GM12872 (cell line): ENCODE data around the gene CLGN.

ENCODE experiments used
- CTCF ChIP-seq: IDR thresholded peaks from 3 replicates; pipeline ENCODE4 v1.5.1; 2011; ENCODE audit warnings: low read depth, mild to moderate bottlenecking, low read length, moderate library complexity; ENCODE audit not compliant: insufficient read depth

The CLGN gene

DNA sequence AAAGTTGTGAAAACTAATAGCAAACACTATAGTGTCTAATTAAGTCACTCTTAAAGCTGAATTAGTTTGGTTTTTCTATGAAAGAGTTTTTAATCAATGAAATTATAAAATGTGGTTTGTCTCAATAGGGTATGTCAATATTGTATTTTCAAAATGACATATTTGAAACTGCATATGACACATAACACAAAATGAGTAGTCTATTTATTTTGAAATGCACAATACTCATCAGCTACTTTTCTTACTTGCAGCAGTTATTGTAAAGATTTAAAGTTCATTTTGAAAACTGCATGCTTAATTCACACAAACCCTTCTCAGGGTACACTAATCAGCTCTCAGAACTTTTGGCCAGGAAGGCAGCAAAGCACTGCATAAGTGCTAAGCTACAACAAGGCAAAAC is 21.2 kb downstream of the CLGN start:
- no peak for TF ChIP-seq CTCF

DNA sequence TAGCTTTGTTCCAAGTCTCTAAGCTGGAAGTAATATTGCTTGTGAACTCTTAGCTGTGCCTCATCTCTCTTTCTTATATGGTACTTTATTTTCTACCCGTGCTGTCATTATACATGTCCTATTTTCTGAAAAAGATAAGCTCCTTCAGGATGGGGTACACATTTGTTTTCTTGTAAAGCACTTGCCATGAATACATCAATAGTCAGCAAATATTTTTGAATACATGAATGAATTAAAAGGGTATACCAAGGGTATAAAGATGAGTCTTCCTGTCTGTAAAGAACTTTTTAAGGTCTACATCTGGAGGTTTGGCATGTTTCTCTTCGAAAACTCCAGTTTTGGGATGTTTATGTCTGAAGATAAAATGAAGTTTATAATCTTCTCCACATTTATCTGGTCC is 27.3 kb downstream of the CLGN start:
- TF ChIP-seq CTCF, result no peak

DNA sequence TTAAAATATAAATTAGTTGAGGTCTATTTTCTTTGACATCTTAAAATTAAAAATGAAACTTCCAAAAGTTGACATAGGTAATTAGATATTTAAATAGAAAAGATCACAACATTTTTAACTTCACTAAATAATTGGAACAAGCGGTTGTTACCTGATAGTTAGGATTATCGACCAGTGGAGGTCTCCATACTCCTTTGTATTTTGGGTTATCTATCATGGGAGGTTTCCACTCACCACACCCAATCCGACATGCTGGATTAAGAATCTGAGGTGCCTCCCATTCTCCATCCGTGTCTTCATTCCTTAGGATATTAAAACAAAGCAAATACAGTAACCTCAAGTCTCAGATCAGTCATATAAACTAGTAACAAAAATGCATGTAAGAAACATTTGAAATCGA is 31.8 kb downstream of the CLGN start:
- no peak for TF ChIP-seq CTCF

GRCh38 chr4:140388015-140388414 is 39.4 kb downstream of the CLGN start:
- no peak for TF ChIP-seq CTCF

- TF ChIP-seq CTCF, result no peak
Measured at GRCh38 chr4:140382732-140383131, 44.7 kb downstream of the CLGN start.

DNA sequence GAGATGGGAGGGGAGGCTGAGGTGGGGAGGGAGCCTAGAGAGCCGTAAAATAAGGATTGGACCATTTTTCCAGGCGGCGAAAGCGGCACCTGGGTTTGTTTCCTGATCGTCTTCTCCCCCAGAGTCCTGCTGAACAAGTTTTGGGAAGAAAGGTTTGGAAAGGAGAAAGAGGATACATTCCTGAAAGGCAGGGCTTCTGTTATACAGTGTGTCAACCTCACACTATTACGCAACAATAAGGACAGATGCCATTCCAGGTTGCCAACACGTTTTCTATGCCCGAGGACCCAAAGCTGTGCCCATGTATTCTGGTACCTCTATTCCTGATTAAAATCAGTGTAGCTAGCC is 53.3 kb downstream of the CLGN start:
- no peak for TF ChIP-seq CTCF

DNA sequence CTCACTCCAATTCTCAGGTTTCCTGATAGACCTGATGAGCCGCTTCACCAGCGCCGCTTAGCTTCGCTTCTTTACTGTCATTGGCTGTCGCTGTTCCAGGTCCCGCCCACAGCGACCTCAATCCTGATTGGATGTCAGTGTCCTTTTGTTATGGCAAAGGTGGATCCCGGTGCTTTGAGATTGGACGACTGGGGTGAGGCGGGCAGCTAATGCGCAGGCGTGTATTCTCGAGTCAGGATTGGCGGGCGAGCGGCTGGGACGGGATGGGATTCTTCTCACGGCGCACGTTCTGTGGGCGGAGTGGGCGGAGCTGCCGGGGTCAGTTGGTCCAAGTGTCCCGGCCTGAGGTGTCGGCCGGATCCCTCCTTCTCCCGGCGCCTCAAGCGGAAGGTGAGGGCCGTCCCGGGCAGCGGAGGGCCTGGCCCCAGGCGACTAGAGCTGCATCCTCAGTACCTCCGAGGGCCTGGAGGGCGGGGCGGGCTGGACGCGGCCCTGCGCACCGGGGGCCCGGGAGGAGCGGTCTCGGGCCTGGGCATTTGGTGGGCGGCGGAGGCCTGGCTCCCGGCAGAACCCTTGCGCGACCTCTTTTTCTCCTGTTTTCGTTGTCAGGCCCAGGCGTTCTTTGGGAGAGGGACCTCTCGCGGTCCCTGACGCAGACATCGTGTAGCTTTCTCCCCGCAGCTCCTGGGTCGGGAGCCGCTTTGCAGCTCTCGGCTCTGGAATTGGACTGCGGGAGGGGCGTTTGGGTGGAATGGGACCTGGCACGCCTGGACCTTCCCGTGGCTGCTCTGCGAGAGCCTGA is 53.9 kb downstream of the CLGN start, which contains the start of gene SCOC:
Gene SCOC (plus strand): TSS at position 319 of the 802 bp plus-strand sequence. CDS start 5,525 bp downstream, outside the sequence.
- no peak for TF ChIP-seq CTCF
